ENCODE results near the gene CPA1. TPM values are rescaled to one million over a fixed set of nuclear protein-coding genes. Genes with fewer than 3 reads are reported as not detected.

CPA1 gene
- total RNA-seq, 2 experiments from 2014 or later: not detected

GRCh38 chr7:130365088-130365487, 15.2 kb upstream of the CPA1 start:
- Mint-ChIP-seq H3K36me3 (ENCODE audit: low read depth) (no peaks in the 10 kb centered on the region), H3K27ac (no peak overlapping the region), H3K4me1 (ENCODE audit: low read depth) (peaks cover 33% of the 10 kb centered on the region), H3K9me3 (no peaks in the 10 kb centered on the region), H3K27me3 (no peaks in the 10 kb centered on the region), H3K4me3 (no peak overlapping the region)
- H3K27me3 ChIP-seq (ENCODE audit: control insufficient read depth in 1 of 2, insufficient read depth in 2 of 2, low read length in 2 of 2): peaks cover 0 to 2% of the 10 kb centered on the region in 2 experiments
- peaks cover 24% of the 10 kb centered on the region for H3K4me1 ChIP-seq (ENCODE audit: insufficient read depth, low read length)
- H3K9me3 ChIP-seq (ENCODE audit: control insufficient read depth in 1 of 2, insufficient read depth in 1 of 2, low read length in 2 of 2): peaks cover 0 to 3% of the 10 kb centered on the region in 2 experiments
- no peak overlapping the region for H3K27ac ChIP-seq (ENCODE audit: low read depth in 1 of 2, low read length in 2 of 2)
- ATAC-seq (ENCODE audit: poor library complexity): no peak
- intact Hi-C loops (cut with DNase I, micrococcal nuclease): no loop called here
- no peak for DNase-seq
- no peak overlapping the region for H3K4me3 ChIP-seq (ENCODE audit: low read length)
- TF ChIP-seq, protein P1, sequence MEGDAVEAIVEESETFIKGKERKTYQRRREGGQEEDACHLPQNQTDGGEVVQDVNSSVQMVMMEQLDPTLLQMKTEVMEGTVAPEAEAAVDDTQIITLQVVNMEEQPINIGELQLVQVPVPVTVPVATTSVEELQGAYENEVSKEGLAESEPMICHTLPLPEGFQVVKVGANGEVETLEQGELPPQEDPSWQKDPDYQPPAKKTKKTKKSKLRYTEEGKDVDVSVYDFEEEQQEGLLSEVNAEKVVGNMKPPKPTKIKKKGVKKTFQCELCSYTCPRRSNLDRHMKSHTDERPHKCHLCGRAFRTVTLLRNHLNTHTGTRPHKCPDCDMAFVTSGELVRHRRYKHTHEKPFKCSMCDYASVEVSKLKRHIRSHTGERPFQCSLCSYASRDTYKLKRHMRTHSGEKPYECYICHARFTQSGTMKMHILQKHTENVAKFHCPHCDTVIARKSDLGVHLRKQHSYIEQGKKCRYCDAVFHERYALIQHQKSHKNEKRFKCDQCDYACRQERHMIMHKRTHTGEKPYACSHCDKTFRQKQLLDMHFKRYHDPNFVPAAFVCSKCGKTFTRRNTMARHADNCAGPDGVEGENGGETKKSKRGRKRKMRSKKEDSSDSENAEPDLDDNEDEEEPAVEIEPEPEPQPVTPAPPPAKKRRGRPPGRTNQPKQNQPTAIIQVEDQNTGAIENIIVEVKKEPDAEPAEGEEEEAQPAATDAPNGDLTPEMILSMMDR (IDR thresholded peaks at IDR 0.05): no peak
- ChIA-PET POLR2A (no interaction called here), CTCF (no interaction called here)
- H3K36me3 ChIP-seq (ENCODE audit: insufficient read depth, low read length): no peaks in the 10 kb centered on the region

- Histone ChIP-seq H3K36me3 (ENCODE audit: insufficient read depth, low read length) (no peaks in the 10 kb centered on the region), H3K4me3 (ENCODE audit: low read length) (no peak overlapping the region), H3K4me1 (ENCODE audit: insufficient read depth, low read length) (peaks cover 24% of the 10 kb centered on the region), H3K9me3 (ENCODE audit: control insufficient read depth in 1 of 2, insufficient read depth in 1 of 2, low read length in 2 of 2) (no peaks in the 10 kb centered on the region), H3K27ac (ENCODE audit: low read depth in 1 of 2, low read length in 2 of 2) (no peak overlapping the region), H3K27me3 (ENCODE audit: control insufficient read depth in 1 of 2, insufficient read depth in 2 of 2, low read length in 2 of 2) (peaks cover 0 to 2% of the 10 kb centered on the region in 2 experiments)
- Mint-ChIP-seq H3K4me1 (ENCODE audit: low read depth) (peaks cover 33% of the 10 kb centered on the region), H3K36me3 (ENCODE audit: low read depth) (no peaks in the 10 kb centered on the region), H3K4me3 (no peak overlapping the region), H3K27ac (no peak overlapping the region), H3K27me3 (no peaks in the 10 kb centered on the region), H3K9me3 (no peaks in the 10 kb centered on the region)
- TF ChIP-seq, protein P1 (IDR thresholded peaks at IDR 0.05): no peak
- ATAC-seq (ENCODE audit: poor library complexity) (no peak), DNase-seq (peak in 1 of 14 experiments; percentile 26)
- intact Hi-C loops (cut with DNase I, micrococcal nuclease): no loop called here
- ChIA-PET POLR2A (no interaction called here), CTCF (no interaction called here)
These were observed 14.5 kb upstream of the CPA1 start for GRCh38 chr7:130365511-130366441.

- Histone ChIP-seq H3K27ac (ENCODE audit: low read depth in 1 of 2, low read length in 2 of 2) (peak overlapping the region in 1 of 2 donors; percentile 15), H3K27me3 (ENCODE audit: control insufficient read depth in 1 of 2, insufficient read depth in 2 of 2, low read length in 2 of 2) (peaks cover 0 to 2% of the 10 kb centered on the region in 2 experiments), H3K4me1 (ENCODE audit: insufficient read depth, low read length) (peaks cover 24% of the 10 kb centered on the region), H3K9me3 (ENCODE audit: control insufficient read depth in 1 of 2, insufficient read depth in 1 of 2, low read length in 2 of 2) (no peaks in the 10 kb centered on the region), H3K36me3 (ENCODE audit: insufficient read depth, low read length) (no peaks in the 10 kb centered on the region), H3K4me3 (ENCODE audit: low read length) (peak overlapping the region; percentile 36)
- CTCF ChIA-PET: no interaction called here
- DNase-seq: no peak
- POLR2A ChIA-PET: no interaction called here
- intact Hi-C loops (cut with DNase I, micrococcal nuclease): no loop called here
- no peaks in the 10 kb centered on the region for H3K36me3 Mint-ChIP-seq (ENCODE audit: low read depth)
- H3K27ac Mint-ChIP-seq: peak overlapping the region; percentile 73
- TF ChIP-seq, protein P1 (IDR thresholded peaks at IDR 0.05): no peak
- no peak overlapping the region for H3K4me3 Mint-ChIP-seq
- no peaks in the 10 kb centered on the region for H3K27me3 Mint-ChIP-seq
- peaks cover 33% of the 10 kb centered on the region for H3K4me1 Mint-ChIP-seq (ENCODE audit: low read depth)
- no peak for ATAC-seq (ENCODE audit: poor library complexity)
- no peaks in the 10 kb centered on the region for H3K9me3 Mint-ChIP-seq
These were observed 13.7 kb upstream of the CPA1 start for GRCh38 chr7:130366564-130366963.
